ENCODE data around the gene FBXO8. TPM values are rescaled to one million over a fixed set of nuclear protein-coding genes. Genes with fewer than 3 reads are reported as not detected.
"Not testable (repeated sequence)": the region's sequence is repeated elsewhere in the genome, so short reads cannot be mapped to it uniquely, and the experiment has no call there.

FBXO8 gene
- total RNA-seq, 1 donor from 2014 or later = 12.4 TPM

DNA sequence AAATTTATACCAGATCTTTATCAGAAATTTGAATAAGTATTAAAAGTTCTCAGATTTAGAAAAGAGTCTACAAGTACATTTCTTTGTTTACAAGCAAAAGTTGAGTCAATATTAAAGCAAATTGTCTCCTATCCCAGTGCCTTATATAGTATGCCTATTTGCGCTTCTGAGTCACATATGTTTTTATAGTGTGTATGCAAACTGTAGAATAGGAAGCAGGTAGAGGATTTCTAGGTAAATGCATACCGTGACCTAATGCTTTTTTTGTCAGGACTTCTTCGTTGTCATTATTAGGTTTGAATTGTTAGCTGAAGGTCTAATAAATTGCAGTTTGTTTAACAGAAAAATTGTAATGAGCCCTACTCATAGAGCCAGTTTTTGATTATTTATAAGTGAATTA is 22.5 kb upstream of the FBXO8 start:
- Mint-ChIP-seq H3K27me3 (ENCODE audit: unreplicated experiment) (no peaks in the 10 kb centered on the region), H3K4me1 (ENCODE audit: unreplicated experiment) (no peaks in the 10 kb centered on the region), H3K4me3 (ENCODE audit: unreplicated experiment) (no peak overlapping the region), H3K27ac (ENCODE audit: unreplicated experiment) (no peak overlapping the region), H3K9me3 (ENCODE audit: unreplicated experiment) (no peaks in the 10 kb centered on the region), H3K36me3 (ENCODE audit: low read depth, unreplicated experiment) (no peaks in the 10 kb centered on the region)
- no peak for DNase-seq (ENCODE audit: low spot score)
- TF ChIP-seq CTCF (IDR thresholded peaks at IDR 0.05; ENCODE audit: unreplicated experiment) = no peak

DNA sequence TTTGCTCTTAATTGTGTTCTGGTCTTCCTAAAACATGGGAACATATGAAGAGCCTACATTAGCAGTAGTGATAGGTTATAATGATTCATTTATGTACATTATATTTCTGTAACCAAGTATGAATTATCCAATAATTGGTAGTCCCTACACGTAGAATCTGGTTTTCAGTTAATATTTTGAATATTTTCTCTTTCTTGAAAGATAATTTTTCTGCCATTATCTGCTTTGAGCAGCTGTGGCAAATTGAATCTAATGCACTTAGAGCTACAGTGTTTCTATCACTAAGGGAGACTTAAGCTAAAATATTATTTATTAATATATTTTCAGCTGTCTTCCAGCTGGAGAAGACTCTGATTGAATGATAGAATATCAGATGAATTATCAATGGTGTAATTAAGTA is 21.2 kb upstream of the FBXO8 start:
- DNase-seq (ENCODE audit: low spot score) = no peak
- Mint-ChIP-seq H3K4me1 (ENCODE audit: unreplicated experiment) (no peaks in the 10 kb centered on the region), H3K27ac (ENCODE audit: unreplicated experiment) (no peak overlapping the region), H3K9me3 (ENCODE audit: unreplicated experiment) (no peaks in the 10 kb centered on the region), H3K36me3 (ENCODE audit: low read depth, unreplicated experiment) (no peaks in the 10 kb centered on the region), H3K4me3 (ENCODE audit: unreplicated experiment) (no peak overlapping the region), H3K27me3 (ENCODE audit: unreplicated experiment) (no peaks in the 10 kb centered on the region)
- no peak for TF ChIP-seq CTCF (IDR thresholded peaks at IDR 0.05; ENCODE audit: unreplicated experiment)

DNA sequence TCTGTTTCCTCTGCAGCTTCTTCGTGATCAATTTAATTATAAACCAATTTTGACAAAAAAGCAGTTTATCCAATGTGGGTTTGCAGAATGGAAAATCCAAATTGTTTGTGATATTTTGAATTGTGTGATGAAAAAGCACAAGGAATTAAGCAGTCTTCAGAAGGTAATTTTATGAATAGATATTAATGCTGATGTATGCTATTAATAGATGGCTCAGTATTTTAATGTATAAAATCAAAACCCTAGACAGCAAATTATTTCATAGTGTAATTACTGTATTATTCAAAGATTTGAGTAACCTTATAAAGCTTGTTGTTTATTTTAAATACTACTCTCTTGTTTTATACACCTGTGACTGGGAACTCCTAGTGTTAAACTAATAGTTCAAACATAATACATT is 20.2 kb upstream of the FBXO8 start:
- no peak overlapping the region for H3K27ac Mint-ChIP-seq (ENCODE audit: unreplicated experiment)
- no peaks in the 10 kb centered on the region for H3K27me3 Mint-ChIP-seq (ENCODE audit: unreplicated experiment)
- no peak for TF ChIP-seq CTCF (IDR thresholded peaks at IDR 0.05; ENCODE audit: unreplicated experiment)
- H3K36me3 Mint-ChIP-seq (ENCODE audit: low read depth, unreplicated experiment) = no peaks in the 10 kb centered on the region
- no peak overlapping the region for H3K4me3 Mint-ChIP-seq (ENCODE audit: unreplicated experiment)
- no peaks in the 10 kb centered on the region for H3K9me3 Mint-ChIP-seq (ENCODE audit: unreplicated experiment)
- DNase-seq (ENCODE audit: low spot score) = no peak
- no peaks in the 10 kb centered on the region for H3K4me1 Mint-ChIP-seq (ENCODE audit: unreplicated experiment)

DNA sequence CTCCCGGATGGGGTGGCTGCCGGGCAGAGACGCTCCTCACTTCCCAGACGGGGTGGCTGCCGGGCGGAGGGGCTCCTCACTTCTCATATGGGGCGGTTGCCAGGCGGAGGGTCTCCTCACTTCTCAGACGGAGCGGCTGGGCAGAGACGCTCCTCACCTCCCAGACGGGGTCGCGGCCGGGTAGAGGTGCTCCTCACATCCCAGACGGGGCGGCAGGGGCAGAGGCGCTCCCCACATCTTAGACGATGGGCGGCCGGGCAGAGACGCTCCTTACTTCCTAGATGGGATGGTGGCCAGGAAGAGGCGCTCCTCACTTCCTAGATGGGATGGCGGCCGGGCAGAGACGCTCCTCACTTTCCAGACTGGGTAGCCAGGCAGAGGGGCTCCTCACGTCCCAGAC is 11.7 kb upstream of the FBXO8 start:
- H3K4me1 Mint-ChIP-seq (ENCODE audit: unreplicated experiment); H3K4me3 Mint-ChIP-seq (ENCODE audit: unreplicated experiment); H3K27ac Mint-ChIP-seq (ENCODE audit: unreplicated experiment); DNase-seq (ENCODE audit: low spot score); H3K27me3 Mint-ChIP-seq (ENCODE audit: unreplicated experiment): not testable (repeated sequence)
- Mint-ChIP-seq H3K9me3 (ENCODE audit: unreplicated experiment) (peaks cover 12% of the 10 kb centered on the region), H3K36me3 (ENCODE audit: low read depth, unreplicated experiment) (peaks cover 10% of the 10 kb centered on the region)

- not testable (repeated sequence) for H3K27ac Mint-ChIP-seq (ENCODE audit: unreplicated experiment); H3K27me3 Mint-ChIP-seq (ENCODE audit: unreplicated experiment); DNase-seq (ENCODE audit: low spot score); H3K4me1 Mint-ChIP-seq (ENCODE audit: unreplicated experiment); H3K4me3 Mint-ChIP-seq (ENCODE audit: unreplicated experiment)
- H3K36me3 Mint-ChIP-seq (ENCODE audit: low read depth, unreplicated experiment) = peaks cover 10% of the 10 kb centered on the region
- peaks cover 12% of the 10 kb centered on the region for H3K9me3 Mint-ChIP-seq (ENCODE audit: unreplicated experiment)
These were observed 11.2 kb upstream of the FBXO8 start for GRCh38 chr4:174294641-174295040.

GRCh38 chr4:174292473-174292872 is 9.0 kb upstream of the FBXO8 start:
- H3K4me3 Mint-ChIP-seq (ENCODE audit: unreplicated experiment) = no peak overlapping the region
- DNase-seq (ENCODE audit: low spot score) = no peak
- TF ChIP-seq CTCF (IDR thresholded peaks at IDR 0.05; ENCODE audit: unreplicated experiment) = no peak
- peaks cover 10% of the 10 kb centered on the region for H3K36me3 Mint-ChIP-seq (ENCODE audit: low read depth, unreplicated experiment)
- no peaks in the 10 kb centered on the region for H3K27me3 Mint-ChIP-seq (ENCODE audit: unreplicated experiment)
- H3K27ac Mint-ChIP-seq (ENCODE audit: unreplicated experiment) = no peak overlapping the region
- peaks cover 12% of the 10 kb centered on the region for H3K9me3 Mint-ChIP-seq (ENCODE audit: unreplicated experiment)
- H3K4me1 Mint-ChIP-seq (ENCODE audit: unreplicated experiment) = no peaks in the 10 kb centered on the region

Measured in endothelial cell (in vitro differentiated cells).